8988T (cell line): Measurements from ENCODE around the gene IRF8.
"Not testable (repeated sequence)": the region's sequence is repeated elsewhere in the genome, so short reads cannot be mapped to it uniquely, and the experiment has no call there.

Source experiments
- DNase-seq: peaks from one replicate; pipeline ENCODE4 v3.0.0; 2011

The IRF8 gene

DNA sequence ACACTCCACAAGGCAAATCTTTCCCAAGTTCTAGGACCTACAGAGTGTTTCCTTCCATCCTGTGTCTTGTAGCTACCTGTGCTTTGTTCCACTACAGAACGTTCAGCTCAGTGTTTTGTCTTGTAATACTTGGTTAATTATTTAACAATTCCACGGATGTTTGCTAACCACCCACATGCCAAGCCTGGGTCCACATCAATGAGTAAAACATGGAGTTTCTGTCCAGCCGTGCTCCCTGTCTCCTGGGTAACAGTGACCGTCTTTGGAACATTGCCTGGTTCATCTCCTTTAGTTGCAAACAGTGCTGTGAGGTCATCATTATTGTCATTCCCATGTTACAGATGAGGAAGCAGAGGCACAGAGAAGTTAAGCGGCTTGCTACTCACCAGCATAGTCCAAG is 41.3 kb downstream of the IRF8 start:
- no peak for DNase-seq

GRCh38 chr16:85941863-85942644 is 43.1 kb downstream of the IRF8 start:
- no peak for DNase-seq

DNA sequence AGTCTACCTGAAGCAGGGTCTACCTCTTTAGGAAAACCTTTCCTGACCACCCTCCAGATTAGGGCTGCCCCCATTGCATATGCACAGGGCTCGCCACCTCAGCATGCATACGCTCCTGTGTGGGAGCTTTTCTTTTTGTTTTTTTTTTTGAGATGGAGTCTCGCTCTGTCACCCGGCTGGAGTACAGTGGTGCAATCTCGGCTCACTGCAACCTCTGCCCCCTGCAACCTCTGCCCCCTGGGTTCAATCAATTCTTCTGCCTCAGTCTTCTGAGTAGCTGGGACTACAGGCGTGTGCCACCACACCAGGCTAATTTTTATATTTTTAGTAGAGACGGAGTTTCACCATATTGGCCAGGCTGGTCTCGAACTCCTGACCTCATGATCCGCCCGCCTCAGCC is 43.7 kb downstream of the IRF8 start:
- not testable (repeated sequence) for DNase-seq

DNA sequence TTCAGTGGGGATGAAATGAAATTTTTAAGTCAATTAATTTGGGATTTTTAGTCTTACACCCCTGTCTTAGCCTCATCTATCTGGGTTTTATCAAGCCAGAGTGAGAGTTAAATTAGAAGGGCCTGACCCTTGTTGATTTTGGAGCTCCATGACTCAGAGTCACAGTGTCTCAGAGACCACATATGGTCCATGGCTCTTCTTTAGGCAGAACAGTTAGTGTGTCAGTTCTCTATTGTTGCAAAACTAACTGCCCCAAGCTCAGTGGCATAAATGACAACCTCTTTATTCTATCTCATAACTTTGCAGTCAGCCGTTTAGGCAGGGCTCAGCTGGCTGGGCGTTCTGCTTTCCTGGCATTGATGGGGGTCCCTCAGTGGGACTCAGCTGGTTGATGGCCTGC is 44.7 kb downstream of the IRF8 start:
- no peak for DNase-seq

DNA sequence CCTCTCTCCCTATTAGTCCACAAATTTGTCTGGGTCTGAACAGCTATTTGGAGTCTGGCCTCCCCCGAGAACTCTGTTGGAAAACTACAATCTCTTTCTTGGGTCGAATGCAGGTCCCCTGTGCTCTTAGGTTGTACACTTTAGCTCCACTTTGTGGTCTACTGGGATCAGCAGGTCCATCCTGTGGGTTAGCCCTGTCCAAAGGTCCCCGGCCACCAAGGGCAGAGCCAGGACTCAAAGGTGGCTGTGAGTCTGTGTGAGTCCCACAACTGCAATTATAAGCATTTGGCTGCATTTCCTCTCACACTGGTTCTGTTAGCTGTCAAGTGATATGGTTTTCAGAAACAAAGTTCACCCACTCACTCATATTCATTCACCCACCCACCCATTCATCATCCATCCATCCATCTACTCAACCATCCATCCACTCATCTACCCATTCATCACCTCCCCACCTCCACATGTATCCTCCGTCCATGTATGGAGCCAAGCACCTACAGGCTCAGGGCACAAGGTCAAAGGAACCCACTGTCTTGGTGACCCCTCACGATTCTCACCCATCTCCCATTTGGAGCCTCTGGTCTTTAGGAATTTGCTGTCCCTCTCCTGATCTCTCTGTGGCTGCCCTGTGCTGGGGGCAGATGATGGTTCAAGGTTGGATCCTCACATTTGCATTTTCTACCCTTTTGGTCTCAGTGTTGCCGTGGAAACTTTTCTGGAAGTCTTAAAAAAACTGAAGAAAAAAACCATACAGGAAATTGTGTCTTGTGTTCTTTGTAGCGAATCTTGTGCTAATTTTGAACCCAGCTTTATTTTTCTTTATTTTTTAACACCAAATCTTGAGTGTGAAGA is 45.8 kb downstream of the IRF8 start:
- DNase-seq: no peak

GRCh38 chr16:85945424-85945751 is 46.4 kb downstream of the IRF8 start:
- no peak for DNase-seq

DNA sequence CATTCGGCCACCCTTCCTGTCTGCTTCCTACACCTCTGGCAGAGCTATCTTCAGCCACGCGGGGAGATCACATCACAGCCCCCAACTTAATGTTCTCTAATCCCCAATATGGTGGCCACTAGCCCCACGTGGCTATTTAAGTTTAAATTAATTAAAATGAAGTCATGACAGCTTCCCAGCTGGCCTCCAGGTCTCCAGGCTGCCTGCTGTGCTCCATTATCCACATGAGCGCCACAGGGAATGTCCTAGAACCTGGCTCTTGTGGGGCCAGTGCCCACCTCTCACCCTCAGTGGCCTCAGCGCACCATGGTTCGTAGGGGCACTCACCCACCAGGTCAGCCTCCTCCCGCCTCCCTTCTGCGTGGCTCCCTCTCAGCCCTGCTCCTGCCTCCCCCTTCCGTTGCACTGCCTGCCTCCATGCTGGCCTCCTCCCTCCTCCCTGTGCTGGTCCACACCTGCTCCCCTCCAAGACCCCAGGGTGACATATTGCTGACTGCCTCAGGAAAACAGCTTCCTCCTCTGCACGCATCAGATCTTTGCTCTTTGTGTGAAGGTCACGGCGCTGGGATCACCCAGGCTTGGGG is 47.7 kb downstream of the IRF8 start:
- DNase-seq: no peak

DNA sequence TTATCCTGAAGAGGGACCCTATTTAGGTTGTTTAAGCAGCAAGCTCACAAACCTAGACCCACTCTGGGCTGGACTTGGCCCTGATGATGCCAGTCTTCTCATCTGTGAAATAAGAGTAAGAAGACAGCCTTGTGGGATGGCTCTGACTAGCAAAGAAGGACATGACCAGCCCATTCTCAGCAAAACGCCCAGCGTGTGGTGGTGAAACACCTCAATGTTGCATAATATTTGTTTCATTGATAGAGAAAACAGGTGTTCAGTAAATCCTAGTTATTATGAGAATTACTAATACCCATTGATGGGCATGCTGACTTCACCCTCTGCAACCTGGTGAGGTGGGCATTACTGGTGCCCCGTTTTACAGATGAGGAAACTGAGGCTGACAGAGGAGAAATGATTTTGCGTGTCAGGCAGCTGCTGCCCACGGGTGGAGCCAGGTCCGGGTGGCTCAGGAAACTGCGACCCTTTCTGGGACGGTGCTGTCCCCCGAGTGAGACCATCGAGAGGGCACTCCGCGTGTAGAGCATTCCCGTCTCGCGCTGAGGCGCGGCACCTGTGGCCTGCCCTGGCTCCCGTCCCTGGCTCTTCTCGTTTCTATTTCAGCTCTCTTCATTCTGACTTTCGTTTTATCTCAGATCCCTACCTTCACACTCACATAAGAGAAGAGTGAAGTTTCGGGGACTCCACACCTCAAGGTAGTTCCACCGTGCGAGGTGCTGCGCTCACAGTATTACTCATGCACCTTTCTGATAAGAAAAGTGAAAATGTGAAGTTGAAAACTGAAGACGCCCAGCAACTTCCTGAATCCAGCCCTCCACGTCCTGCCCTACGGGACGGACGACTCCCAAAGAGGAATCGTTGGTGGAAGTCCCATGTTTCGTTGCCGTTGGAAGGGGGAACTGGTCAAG is 48.5 kb downstream of the IRF8 start:
- DNase-seq: no peak

DNA sequence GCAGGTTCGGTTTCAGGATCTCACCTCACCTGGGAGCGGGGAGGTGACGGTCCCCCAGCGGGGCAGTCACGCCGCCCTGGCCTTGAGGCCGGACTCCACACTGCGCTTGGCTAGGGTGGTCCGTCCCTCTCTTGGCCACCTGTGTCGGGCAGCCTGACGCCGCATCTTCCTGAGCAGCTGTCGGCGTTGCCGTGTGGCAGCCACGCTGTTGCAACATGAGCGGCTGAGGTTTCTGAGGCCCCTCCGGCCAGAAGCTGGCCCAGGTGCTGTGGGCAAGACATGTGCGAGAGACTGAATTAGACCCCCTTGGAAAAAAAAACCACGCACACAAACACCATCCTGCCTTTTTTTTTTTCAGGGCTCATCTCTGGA is 49.2 kb downstream of the IRF8 start:
- no peak for DNase-seq

DNA sequence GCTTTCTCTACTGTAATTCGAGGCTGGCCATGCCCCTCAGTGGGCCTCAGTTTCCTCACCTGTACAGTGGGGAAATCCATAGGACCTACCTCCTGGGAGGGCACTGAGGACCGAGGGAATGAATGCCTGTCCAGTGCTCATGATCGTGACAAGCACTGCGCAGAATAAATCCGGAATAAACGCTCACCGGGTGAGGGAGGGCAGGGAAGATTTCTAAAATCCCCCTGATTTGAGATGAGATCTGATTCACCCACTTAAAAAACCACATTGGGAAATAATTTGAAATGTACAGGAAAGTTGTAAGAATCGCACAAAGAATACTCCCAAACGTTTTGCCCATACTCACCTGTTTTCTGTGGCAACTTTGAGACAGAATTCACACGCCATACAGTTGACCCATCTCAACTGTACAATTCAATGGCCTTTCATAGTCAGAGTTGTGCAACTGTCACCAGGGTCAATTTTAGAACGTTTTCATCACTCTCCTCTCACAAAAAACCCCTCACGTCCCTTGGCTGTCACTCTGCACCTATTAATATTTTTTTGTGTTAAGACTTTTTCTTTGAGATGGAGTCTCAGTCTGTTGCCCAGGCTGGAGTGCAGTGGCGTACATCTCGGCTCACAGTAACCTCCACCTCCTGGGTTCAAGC is 49.8 kb downstream of the IRF8 start:
- DNase-seq: no peak

DNA sequence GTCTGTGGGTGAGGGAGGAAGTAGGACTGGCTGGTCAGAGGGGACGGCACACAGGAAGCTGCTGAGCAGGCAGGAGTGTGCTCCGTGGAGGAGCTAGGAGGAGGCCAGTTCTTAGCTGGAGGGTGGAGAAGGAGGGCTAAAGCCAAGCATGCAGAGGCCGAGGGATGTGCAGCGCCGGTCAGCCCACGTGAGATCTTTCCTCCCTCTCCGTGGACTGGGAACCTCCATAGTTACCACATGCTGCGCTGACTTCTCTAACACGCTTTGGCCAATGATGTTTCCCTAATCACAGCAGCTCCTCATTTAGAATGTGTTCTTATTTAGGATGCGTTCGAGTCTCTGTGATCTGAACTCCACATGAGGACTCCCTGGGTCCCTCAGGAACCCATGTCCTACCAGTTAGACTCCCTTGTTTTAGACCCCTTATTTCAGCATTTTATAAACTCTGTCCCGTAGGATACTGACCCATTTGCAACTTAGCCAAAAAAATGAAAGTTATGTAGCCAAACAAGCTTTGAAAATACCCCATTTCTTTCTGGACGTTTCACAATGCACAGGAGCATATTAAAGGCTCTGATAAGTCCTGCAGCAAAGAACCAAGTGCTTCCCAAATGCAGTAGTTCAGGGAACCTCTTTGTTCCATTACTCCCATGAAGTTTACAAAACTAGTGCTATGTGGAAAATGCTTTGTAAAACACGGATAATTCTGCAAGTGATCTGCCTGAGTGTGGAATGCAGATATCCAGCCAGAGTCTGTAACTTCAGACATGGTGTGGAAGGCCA is 51.4 kb downstream of the IRF8 start:
- DNase-seq: no peak

DNA sequence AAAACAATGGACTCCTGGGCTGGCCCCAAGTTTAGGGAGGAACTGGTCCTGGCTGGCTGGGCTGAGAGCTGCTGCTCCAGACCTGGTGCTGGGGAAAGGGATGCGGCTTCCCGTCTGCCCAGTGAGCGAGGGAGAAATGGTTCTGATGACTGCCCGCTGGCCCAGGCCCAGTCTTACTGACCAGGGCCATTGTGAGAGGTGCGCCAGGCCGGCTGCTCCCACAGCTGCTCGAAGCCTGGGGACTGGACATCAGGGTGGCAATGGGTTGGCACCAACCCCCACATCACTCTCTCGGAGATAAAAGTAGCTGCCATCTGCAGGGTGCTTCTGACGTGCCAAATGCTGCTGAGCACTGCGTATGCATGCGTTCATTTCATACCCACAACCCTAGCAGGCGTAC is 53.2 kb downstream of the IRF8 start:
- no peak for DNase-seq

DNA sequence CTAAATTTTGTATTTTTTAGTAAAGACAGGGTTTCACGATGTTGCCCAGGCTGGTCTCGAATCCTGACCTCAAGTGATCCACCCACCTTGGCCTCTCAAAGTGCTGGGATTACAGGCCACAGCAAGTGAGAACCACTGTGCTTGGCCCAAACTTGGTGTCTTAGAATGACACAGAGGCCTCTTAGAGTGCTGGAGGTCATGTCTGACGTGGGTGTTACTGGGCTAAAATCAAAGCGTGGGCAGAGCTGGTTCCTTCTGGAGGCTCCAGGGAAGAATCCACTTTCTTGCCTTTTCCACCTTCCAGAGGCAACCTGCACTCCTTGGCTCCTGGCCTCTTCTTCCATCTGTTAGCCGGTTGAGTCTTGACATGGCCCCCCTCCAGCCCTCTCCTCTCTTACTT is 53.8 kb downstream of the IRF8 start:
- DNase-seq: no peak

DNA sequence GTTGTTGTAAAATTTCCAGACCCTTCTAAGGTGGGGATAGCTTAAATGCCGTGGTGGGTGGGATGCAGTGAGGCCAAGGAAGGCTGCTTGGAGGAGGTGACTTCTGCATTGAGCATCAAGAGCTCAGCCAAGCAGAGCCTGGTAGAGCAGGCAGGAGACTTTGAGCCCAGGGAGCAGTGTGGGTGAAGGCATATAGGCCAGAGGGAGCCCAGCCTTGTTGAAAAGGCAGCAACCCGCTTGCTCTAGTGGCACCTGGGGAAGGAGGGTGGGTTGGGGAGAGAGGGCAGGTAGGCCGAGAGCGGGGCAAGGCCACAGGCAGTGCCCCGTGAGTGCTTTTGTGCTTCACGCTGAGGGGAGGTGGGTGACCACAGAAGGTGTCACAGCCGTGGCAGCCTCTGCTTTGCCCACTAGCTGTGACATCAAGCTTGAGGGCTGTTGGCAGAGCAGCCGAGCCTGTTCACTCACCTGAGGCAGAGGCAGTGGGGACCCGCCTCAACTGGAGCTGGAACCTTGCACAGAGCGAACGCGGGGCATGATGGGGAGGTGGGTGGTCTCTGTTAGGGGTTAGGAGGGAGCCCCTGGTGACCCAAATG is 56.1 kb downstream of the IRF8 start:
- no peak for DNase-seq

DNA sequence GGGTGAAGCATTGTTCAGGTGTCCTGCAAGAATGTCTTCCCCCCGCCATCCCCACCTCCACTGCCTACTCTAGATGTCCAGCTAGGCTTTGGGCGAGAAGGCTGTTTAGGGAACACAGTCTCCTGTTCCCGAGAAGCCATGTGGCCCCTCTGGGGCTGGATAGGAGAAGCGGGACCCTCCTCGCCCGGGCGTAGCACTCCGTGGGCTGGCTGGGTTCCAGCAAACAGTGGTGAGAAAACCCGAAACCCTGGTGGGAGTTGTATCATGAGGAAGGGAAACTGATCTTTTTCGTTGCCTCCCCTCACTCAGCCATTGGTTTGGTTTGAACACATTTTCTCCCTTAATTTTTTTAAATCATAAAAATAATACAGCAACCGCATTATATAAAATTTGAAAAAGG is 56.6 kb downstream of the IRF8 start:
- DNase-seq: no peak

GRCh38 chr16:85956426-85956825 is 57.5 kb downstream of the IRF8 start:
- no peak for DNase-seq

DNA sequence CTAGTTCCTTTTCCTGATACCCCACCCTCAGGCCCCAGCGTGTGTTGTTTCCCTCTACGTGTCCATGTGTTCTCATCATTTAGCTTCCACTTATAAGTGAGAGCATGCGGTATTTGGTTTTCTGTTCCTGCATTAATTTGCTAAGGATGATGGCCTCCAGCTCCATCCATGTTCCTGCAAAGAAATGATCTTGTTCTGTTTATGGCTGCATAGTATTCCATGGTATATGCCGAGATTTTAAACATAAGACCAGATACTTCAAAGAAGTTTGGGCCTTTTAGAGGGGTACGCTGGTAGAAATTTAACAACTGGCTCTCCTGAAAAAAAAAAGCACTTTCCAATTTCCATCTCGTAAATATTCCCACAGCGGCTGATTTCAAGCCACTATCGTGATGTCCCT is 59.8 kb downstream of the IRF8 start:
- DNase-seq: no peak

GRCh38 chr16:85959686-85960085 is 60.7 kb downstream of the IRF8 start:
- DNase-seq: no peak

DNA sequence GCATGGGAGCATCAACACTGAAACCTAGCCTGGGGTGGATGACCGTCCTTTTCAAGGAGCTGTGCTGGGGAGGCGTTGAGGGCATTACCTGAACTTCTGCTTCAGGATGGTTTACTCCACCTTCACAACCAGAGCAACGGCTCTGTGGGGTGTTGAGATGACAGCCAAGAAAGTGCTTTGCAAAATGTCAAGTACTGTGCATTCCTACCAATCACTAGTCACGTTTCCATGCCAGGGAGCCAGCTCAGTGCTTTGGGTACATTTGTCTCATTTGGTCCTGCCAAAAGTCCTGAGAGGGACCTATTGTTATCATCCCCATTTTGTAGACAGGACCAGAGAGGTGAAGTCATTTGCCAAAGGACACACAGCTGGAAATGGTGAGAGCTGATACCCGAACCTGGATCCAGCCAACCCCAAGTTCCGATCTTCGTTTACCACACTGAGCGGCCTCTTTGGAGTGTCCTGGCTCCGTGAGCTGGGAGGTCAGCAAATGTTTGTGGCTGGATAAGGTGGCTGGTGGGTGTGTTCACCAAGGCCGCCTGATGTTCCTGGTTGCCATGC is 61.6 kb downstream of the IRF8 start:
- DNase-seq: no peak

DNA sequence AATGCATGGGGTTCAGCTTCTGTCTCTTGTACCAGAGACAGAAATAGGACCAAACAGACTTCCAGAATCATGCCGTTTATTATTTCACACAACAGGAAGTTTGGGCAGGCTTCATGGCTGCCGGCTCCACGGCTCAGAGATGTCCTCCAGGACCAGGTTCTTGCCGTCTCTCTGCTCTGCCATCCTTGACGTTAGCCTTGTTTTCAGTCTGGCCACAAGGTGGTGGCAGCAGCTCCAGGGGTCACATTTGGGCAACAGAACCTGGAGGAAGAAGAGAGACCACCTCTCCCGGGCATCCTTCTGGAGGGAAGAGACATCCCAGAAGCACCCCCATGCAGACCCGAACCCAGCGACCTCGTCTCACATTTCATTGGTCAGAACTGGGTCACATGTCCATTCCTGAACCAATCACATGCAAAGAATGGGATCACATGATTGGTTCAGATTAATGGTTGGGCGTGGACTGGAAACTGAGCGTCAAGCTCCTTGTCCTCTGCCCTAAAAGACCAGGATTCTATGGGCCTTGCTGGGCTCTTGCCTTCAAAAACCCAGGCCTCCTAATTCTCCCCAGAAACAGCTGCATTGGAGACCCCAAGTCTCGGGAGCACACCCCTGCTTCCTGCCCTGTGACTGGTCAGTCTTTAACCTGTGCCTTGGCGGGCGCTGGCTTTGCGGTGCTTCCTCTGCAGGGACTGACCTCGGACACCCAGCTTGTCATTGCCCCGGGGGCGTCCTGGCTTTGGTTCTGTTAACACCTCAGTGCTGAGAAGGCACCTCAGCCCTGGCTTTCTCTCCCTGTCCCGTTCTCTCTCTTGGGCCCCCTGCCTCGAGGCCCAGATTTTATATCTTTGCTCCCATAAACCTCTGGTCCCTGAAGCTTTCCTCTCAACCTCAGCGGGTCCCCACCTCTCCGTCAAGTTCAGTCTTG is 63.3 kb downstream of the IRF8 start:
- no peak for DNase-seq
